HUES48 (cell line): ENCODE results near the gene ZNF565.
"Not testable (repeated sequence)": the region's sequence is repeated elsewhere in the genome, so short reads cannot be mapped to it uniquely, and the experiment has no call there.

Experiments
- H3K27ac ChIP-seq: one replicate; pipeline ENCODE4 v1.7.0; 2013; ENCODE audit warnings: low read depth, low read length, inconsistent platforms
- H3K27me3 ChIP-seq: 2 replicates; pipeline ENCODE4 v1.6.1; 2013; ENCODE audit warnings: mild to moderate bottlenecking, low read length; ENCODE audit not compliant: control insufficient read depth, insufficient read depth
- H3K36me3 ChIP-seq: 2 replicates; pipeline ENCODE4 v1.6.1; 2013; ENCODE audit warnings: low read length; ENCODE audit not compliant: control insufficient read depth, insufficient read depth
- H3K4me1 ChIP-seq: 2 replicates; pipeline ENCODE4 v1.6.1; 2013; ENCODE audit warnings: mild to moderate bottlenecking, low read length; ENCODE audit not compliant: control insufficient read depth, insufficient read depth
- H3K4me3 ChIP-seq: 2 replicates; pipeline ENCODE4 v1.5.1; 2013; ENCODE audit warnings: mild to moderate bottlenecking, low read depth, low read length
- H3K9ac ChIP-seq: 2 replicates; pipeline ENCODE4 v1.6.1; 2013; ENCODE audit warnings: mild to moderate bottlenecking, low read depth, low read length, moderate library complexity
- H3K9me3 ChIP-seq: 2 replicates; pipeline ENCODE4 v1.6.1; 2013; ENCODE audit warnings: low read length; ENCODE audit not compliant: control insufficient read depth, insufficient read depth

Gene ZNF565

GRCh38 chr19:36245210-36246005, 30.9 kb upstream of the ZNF565 start:
- Histone ChIP-seq H3K4me3 (peak overlapping the region; percentile 65), H3K4me1 (peaks cover 26% of the 10 kb centered on the region), H3K36me3 (no peaks in the 10 kb centered on the region), H3K9ac (peak overlapping the region; percentile 4; the same call in 1 of the 2 replicates), H3K9me3 (no peaks in the 10 kb centered on the region), H3K27ac (peak overlapping the region; percentile 14), H3K27me3 (no peaks in the 10 kb centered on the region)

- Histone ChIP-seq H3K4me1 (peaks cover 26% of the 10 kb centered on the region), H3K9ac (no peak overlapping the region), H3K4me3 (no peak overlapping the region), H3K27me3 (no peaks in the 10 kb centered on the region), H3K27ac (no peak overlapping the region), H3K36me3 (peaks cover under 1% of the 10 kb centered on the region), H3K9me3 (no peaks in the 10 kb centered on the region)
Observed at GRCh38 chr19:36244066-36244465, 29.6 kb upstream of the ZNF565 start.

GRCh38 chr19:36236946-36237310, 22.5 kb upstream of the ZNF565 start:
- Histone ChIP-seq H3K36me3 (peaks cover 68% of the 10 kb centered on the region), H3K9me3 (no peaks in the 10 kb centered on the region), H3K27ac (no peak overlapping the region), H3K4me3 (no peak overlapping the region), H3K9ac (no peak overlapping the region), H3K4me1 (peaks cover 21% of the 10 kb centered on the region), H3K27me3 (no peaks in the 10 kb centered on the region)

DNA sequence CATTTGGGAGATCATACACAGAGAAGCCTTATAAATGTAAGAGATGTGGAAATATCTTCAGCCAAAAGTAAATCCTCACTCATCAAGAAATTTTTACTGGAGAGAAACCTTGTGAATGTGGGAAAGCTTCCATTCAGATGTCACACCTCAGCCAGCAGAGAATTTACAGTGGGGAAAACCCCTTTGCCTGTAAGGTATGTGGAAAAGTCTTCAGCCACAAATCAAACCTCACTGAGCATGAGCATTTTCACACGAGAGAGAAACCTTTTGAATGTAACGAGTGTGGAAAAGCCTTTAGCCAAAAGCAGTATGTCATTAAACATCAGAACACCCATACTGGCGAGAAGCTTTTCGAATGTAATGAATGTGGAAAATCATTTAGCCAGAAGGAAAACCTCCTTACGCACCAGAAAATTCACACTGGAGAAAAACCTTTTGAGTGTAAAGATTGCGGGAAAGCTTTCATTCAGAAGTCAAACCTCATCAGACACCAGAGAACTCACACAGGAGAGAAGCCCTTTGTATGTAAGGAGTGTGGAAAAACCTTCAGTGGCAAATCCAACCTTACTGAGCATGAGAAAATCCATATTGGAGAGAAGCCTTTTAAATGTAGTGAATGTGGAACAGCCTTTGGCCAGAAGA, 22.0 kb upstream of the ZNF565 start:
- peaks cover 73% of the 10 kb centered on the region for H3K36me3 ChIP-seq
- H3K27ac ChIP-seq: no peak overlapping the region
- no peaks in the 10 kb centered on the region for H3K27me3 ChIP-seq
- H3K9ac ChIP-seq: no peak overlapping the region
- peaks cover 21% of the 10 kb centered on the region for H3K4me1 ChIP-seq
- no peak overlapping the region for H3K4me3 ChIP-seq
- no peaks in the 10 kb centered on the region for H3K9me3 ChIP-seq

GRCh38 chr19:36233626-36234025, 19.2 kb upstream of the ZNF565 start:
- Histone ChIP-seq H3K36me3 (peaks cover 94% of the 10 kb centered on the region), H3K4me1 (peaks cover 21% of the 10 kb centered on the region), H3K27ac (peak overlapping the region; percentile 80)
- not testable (repeated sequence) for H3K9ac ChIP-seq, H3K4me3 ChIP-seq, H3K9me3 ChIP-seq, H3K27me3 ChIP-seq

DNA sequence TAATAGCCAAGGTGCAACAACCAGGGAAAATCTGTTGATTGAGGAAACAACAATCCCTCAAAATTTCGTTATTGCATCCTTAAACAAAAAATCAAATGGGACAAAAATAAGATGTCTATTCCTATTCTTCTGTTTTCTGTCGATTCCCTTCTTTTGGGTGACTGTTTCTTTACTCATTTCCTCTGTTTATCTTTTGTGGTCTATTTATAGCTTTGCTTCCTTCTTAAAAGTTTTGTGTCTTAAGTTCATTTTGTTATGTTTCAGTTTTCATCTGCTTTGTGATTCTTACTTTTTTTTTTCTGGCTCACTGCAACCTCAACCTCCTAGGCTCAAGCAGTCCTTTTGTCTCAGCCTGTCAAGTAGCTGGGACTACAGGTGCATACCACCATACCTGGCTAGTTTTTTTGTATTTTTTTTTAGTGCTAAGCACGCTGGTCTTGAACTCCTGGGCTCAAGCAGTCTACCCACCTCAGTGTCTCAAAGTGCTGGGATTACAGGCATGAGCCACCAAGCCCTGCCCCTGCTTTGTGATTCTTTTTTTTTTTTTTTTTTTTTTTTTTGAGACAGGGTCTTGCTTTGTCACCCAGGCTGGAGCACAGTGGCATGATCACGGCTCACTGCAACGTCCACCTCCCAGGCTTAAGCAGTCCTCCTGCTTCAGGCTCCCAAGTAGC, 10.9 kb upstream of the ZNF565 start:
- Histone ChIP-seq H3K9ac (no peak overlapping the region), H3K27me3 (no peaks in the 10 kb centered on the region), H3K27ac (no peak overlapping the region), H3K4me3 (no peak overlapping the region), H3K4me1 (no peaks in the 10 kb centered on the region), H3K9me3 (no peaks in the 10 kb centered on the region), H3K36me3 (peaks cover 87% of the 10 kb centered on the region)

- Histone ChIP-seq H3K27ac (no peak overlapping the region), H3K9ac (no peak overlapping the region), H3K4me3 (no peak overlapping the region), H3K36me3 (peaks cover 76% of the 10 kb centered on the region), H3K27me3 (no peaks in the 10 kb centered on the region), H3K4me1 (no peaks in the 10 kb centered on the region), H3K9me3 (no peaks in the 10 kb centered on the region)
Observed at GRCh38 chr19:36222503-36222902, 8.0 kb upstream of the ZNF565 start.

DNA sequence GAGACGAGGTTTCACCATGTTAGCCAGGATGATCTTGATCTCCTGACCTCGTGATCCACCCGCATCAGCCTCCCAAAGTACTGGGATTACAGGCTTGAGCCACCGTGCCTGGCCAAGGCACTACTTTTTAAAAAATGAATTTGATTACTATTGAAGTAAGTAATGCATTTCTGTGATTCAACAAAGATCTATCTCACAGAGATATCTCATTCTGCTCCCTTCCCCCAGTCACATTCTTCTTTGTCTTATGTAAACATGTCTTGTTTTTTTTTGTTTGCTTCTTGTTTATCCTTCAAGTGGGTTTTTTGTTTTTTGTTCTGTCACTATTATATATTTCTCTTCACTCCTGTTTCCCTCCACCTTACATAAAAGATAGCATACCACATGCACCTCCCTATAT, 7.0 kb upstream of the ZNF565 start:
- Histone ChIP-seq H3K9ac (no peak overlapping the region), H3K4me1 (no peaks in the 10 kb centered on the region), H3K9me3 (no peaks in the 10 kb centered on the region), H3K36me3 (peaks cover 71% of the 10 kb centered on the region), H3K4me3 (no peak overlapping the region), H3K27ac (no peak overlapping the region), H3K27me3 (no peaks in the 10 kb centered on the region)

DNA sequence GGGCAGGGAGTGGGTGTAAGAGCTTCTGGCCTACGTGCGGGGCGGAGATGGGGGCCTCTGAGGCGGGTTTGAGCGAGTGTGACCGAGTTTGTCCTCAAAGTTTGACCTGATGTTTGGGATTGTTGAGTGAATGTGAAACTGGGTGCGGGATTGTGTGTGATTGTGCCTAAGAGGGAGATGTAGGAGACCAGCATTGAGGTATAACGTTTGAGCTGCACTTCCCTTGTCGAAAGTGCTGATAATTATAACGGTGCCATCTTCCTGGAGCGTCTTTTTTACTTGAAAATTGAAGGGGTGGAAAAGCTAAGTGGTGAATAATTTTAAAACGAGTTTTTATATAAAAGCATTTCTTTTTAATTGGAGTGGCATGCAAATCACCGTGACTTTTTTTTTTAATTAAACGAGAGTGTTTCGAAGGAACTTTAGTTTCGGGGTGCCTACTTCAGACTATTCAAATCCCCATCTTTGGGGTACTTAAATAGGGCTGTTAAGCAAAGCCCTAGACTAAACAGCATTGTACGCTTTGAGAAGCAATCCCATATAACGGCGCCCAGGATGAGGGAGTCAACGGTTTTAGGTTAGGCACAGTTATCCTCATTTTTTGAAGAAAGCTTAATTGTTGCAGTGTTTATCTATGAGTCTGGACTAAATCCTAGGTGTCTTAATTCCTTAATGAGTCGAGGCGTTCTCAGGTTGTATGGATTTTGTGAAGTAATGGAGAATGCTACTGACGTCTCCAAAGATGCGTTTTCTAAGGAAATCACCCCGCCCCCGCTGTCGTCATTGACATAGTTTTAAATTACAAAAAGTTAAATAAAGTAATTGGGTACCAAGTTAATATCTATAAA, 1.0 kb upstream of the ZNF565 start:
- H3K9ac ChIP-seq: peak overlapping the region; percentile 98
- peaks cover 4% of the 10 kb centered on the region; the same call in 1 of the 2 replicates for H3K4me1 ChIP-seq
- peaks cover 21% of the 10 kb centered on the region for H3K36me3 ChIP-seq
- peak overlapping the region; percentile 88 for H3K27ac ChIP-seq
- peak overlapping the region; percentile 76 for H3K4me3 ChIP-seq
- no peaks in the 10 kb centered on the region for H3K9me3 ChIP-seq
- no peaks in the 10 kb centered on the region for H3K27me3 ChIP-seq

GRCh38 chr19:36212895-36213294, 1.6 kb downstream of the ZNF565 start:
- Histone ChIP-seq H3K4me3 (no peak overlapping the region), H3K4me1 (peaks cover 4% of the 10 kb centered on the region; the same call in 1 of the 2 replicates), H3K27me3 (no peaks in the 10 kb centered on the region)

More at GRCh38 chr19:36212895-36213294, 1.6 kb downstream of the ZNF565 start:
- H3K9ac ChIP-seq: no peak overlapping the region
- H3K36me3 ChIP-seq: peaks cover 3% of the 10 kb centered on the region; the same call in 1 of the 2 replicates
- H3K27ac ChIP-seq: no peak overlapping the region
- no peaks in the 10 kb centered on the region for H3K9me3 ChIP-seq
